ENCODE results near the gene CUBN. TPM values are rescaled to one million over a fixed set of nuclear protein-coding genes. Genes with fewer than 3 reads are reported as not detected.
"Not testable (repeated sequence)": the region's sequence is repeated elsewhere in the genome, so short reads cannot be mapped to it uniquely, and the experiment has no call there.

The CUBN gene
- total RNA-seq, 1 experiment from 2014 or later: 0.46 TPM

DNA sequence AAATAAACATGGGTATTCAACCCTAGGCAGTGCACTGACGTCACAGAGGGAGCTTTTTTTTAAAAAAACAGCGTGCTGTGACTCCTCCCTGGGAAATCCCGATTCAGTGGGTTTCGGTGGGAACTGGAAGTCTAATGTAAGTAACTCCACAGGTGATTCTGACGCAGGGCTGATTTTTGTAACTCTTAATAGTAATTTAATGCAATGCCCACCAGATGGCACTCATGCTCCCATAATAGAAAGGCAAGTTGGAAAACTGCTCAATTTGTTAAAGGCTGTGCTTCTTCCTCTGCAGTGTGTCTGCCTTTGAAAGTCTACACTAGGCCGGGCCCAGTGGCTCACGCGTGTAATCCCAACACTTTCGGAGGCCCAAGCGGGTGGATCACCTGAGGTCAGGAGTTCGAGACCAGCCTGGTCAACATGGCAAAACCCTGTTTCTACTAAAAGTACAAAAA is 301.5 kb downstream of the CUBN start:
- Mint-ChIP-seq H3K27me3 (ENCODE audit: low read depth) (no peaks in the 10 kb centered on the region), H3K4me1 (peaks cover 9% of the 10 kb centered on the region), H3K27ac (no peak overlapping the region), H3K36me3 (peaks cover 6% of the 10 kb centered on the region), H3K9me3 (peaks cover 12% of the 10 kb centered on the region), H3K4me3 (peak overlapping the region; percentile 5; the same call in 1 of the 2 replicates)
- TF ChIP-seq TCF7 (CRISPR knock-in tag; IDR thresholded peaks at IDR 0.05; ENCODE audit: low read depth) (no peak), CTCF (IDR thresholded peaks at IDR 0.05) (peak; percentile 22; the same call in 1 of the 2 replicates)
- ChIA-PET POLR2A (no interaction called here), CTCF (interaction anchor here (0.6 kb wide), 1 partner anchor 11 kb away, joined by 3 read pairs; the partner anchor contains the start of gene RSU1)
- ATAC-seq: peak; percentile 94
- peak; percentile 54 for DNase-seq (ENCODE audit: low spot score)

DNA sequence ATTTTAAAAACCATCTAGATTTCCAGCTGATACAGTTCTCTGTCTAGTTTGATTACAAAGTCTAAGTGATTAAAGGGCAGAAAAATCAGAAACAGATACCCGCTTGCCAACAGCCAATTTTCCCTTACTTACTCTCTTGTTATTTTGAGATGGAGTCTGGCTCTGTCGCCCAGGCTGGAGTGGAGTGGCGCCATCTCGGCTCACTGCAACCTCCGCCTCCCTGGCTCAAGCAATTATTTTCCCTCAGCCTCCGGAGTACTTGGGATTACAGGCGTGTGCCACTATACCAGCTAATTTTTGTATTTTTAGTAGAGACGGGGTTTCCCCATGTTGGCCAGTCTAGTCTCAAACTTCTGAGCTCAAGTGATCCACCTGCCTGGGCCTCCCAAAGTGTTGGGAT is 302.1 kb downstream of the CUBN start:
- DNase-seq (ENCODE audit: low spot score); ATAC-seq; H3K4me1 Mint-ChIP-seq; CTCF ChIA-PET; H3K27me3 Mint-ChIP-seq (ENCODE audit: low read depth); H3K4me3 Mint-ChIP-seq; H3K27ac Mint-ChIP-seq; POLR2A ChIA-PET: not testable (repeated sequence)
- peaks cover 12% of the 10 kb centered on the region for H3K36me3 Mint-ChIP-seq
- H3K9me3 Mint-ChIP-seq: peaks cover 19% of the 10 kb centered on the region

DNA sequence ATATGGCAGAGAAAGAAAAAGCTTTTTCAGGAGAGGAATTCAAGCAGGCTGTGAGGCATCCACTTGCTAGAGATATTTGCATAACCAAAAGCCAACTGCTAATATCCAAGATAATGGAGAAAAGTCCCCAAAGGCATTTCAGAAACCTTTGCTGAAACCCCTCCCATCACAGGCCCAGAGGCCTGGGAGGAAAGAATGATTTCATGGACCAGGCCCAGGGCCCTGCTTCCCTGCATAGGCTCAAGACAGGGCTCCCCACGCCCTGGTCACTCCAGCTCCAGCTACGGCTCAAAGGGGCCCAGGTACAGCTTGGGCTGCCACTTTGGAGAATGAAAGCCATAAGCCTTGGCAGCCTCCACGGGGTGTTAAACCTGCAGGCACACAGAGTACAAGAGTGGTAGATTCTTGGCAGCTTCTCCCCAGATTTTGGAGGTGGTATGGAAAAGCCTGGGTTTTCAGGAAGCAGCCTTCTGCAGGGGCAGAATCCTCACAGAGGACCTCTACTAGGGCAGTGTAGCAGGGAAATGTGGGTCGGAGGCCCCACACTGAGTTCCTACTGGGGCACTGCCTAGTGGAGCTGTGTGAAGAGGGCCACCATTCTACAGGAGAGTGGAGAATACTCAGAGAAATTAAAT is 306.8 kb downstream of the CUBN start:
- peaks cover 5% of the 10 kb centered on the region for H3K4me1 Mint-ChIP-seq
- ChIA-PET POLR2A (no interaction called here), CTCF (no interaction called here)
- H3K36me3 Mint-ChIP-seq: peaks cover 27% of the 10 kb centered on the region
- ATAC-seq (no peak), DNase-seq (ENCODE audit: low spot score) (no peak)
- H3K27me3 Mint-ChIP-seq (ENCODE audit: low read depth): peaks cover 31% of the 10 kb centered on the region
- peaks cover 37% of the 10 kb centered on the region for H3K9me3 Mint-ChIP-seq
- TF ChIP-seq EMX1 (CRISPR knock-in tag; IDR thresholded peaks at IDR 0.05): no peak
- no peak for TF ChIP-seq NR1H2 (CRISPR knock-in tag; IDR thresholded peaks at IDR 0.05)
- TF ChIP-seq ESRRA (CRISPR knock-in tag; IDR thresholded peaks at IDR 0.05; ENCODE audit: borderline replicate concordance): no peak
- TF ChIP-seq GRHL2 (CRISPR knock-in tag; IDR thresholded peaks at IDR 0.05; ENCODE audit: insufficient replicate concordance, severe bottlenecking): no peak
- TF ChIP-seq FOXP1 (CRISPR knock-in tag; IDR thresholded peaks at IDR 0.05; ENCODE audit: borderline replicate concordance): no peak
- TF ChIP-seq AFF4 (CRISPR knock-in tag; IDR thresholded peaks at IDR 0.05; ENCODE audit: borderline replicate concordance): no peak
- TF ChIP-seq CTCF (IDR thresholded peaks at IDR 0.05): no peak
- no peak for TF ChIP-seq CBFB (CRISPR knock-in tag; IDR thresholded peaks at IDR 0.05; ENCODE audit: low read depth)
- no peak for TF ChIP-seq E2F4 (CRISPR knock-in tag; IDR thresholded peaks at IDR 0.05; ENCODE audit: borderline replicate concordance, low read depth)
- TF ChIP-seq SOX15 (CRISPR knock-in tag; IDR thresholded peaks at IDR 0.05): no peak
- TF ChIP-seq, protein P1, sequence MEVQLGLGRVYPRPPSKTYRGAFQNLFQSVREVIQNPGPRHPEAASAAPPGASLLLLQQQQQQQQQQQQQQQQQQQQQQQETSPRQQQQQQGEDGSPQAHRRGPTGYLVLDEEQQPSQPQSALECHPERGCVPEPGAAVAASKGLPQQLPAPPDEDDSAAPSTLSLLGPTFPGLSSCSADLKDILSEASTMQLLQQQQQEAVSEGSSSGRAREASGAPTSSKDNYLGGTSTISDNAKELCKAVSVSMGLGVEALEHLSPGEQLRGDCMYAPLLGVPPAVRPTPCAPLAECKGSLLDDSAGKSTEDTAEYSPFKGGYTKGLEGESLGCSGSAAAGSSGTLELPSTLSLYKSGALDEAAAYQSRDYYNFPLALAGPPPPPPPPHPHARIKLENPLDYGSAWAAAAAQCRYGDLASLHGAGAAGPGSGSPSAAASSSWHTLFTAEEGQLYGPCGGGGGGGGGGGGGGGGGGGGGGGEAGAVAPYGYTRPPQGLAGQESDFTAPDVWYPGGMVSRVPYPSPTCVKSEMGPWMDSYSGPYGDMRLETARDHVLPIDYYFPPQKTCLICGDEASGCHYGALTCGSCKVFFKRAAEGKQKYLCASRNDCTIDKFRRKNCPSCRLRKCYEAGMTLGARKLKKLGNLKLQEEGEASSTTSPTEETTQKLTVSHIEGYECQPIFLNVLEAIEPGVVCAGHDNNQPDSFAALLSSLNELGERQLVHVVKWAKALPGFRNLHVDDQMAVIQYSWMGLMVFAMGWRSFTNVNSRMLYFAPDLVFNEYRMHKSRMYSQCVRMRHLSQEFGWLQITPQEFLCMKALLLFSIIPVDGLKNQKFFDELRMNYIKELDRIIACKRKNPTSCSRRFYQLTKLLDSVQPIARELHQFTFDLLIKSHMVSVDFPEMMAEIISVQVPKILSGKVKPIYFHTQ (CRISPR knock-in tag; IDR thresholded peaks at IDR 0.05): no peak
- no peak for TF ChIP-seq JAZF1 (CRISPR knock-in tag; IDR thresholded peaks at IDR 0.05)
- TF ChIP-seq OVOL2 (CRISPR knock-in tag; IDR thresholded peaks at IDR 0.05; ENCODE audit: borderline replicate concordance): no peak
- TF ChIP-seq SP1 (CRISPR knock-in tag; conservative IDR thresholded peaks at IDR 0.05): no peak
- TF ChIP-seq CREB1 (CRISPR knock-in tag; IDR thresholded peaks at IDR 0.05): no peak
- H3K27ac Mint-ChIP-seq: no peak overlapping the region
- no peak overlapping the region for H3K4me3 Mint-ChIP-seq

Data from WTC11 (cell line).